K562 (cell line): Measurements from ENCODE around the gene MTSS2.

Experiments
- CEBPB ChIP-seq: fragments of 450-650 bp; IDR thresholded peaks from 2 replicates; pipeline ENCODE4 v1.6.1; 2016; ENCODE audit warnings: missing genetic modification characterization, missing compliant biosample characterization
- HDAC6 ChIP-seq: IDR thresholded peaks from 2 replicates; pipeline ENCODE4 v1.6.1; 2012; ENCODE audit warnings: low read depth, mild to moderate bottlenecking, control low read depth, inconsistent platforms, low read length, moderate library complexity
- MITF ChIP-seq: IDR thresholded peaks from 2 replicates; pipeline ENCODE4 v1.6.1; 2014; ENCODE audit warnings: antibody characterized with exemption
- NFE2L1 ChIP-seq: fragments of 450-650 bp; IDR thresholded peaks from 2 replicates; pipeline ENCODE4 v1.6.1; 2016; ENCODE audit warnings: missing genetic modification characterization, low read depth, mild to moderate bottlenecking, missing compliant biosample characterization, moderate library complexity, borderline replicate concordance
- NFIC ChIP-seq: fragments of 450-650 bp; IDR thresholded peaks from 2 replicates; pipeline ENCODE4 v1.6.1; 2017; ENCODE audit warnings: mild to moderate bottlenecking, inconsistent platforms
- NFYB ChIP-seq: IDR thresholded peaks from 2 replicates; pipeline ENCODE4 v1.6.1; 2011; ENCODE audit warnings: mild to moderate bottlenecking, moderate library complexity; ENCODE audit not compliant: insufficient read length; ENCODE audit errors: extremely low read depth
- PHF8 ChIP-seq: fragments of 200-600 bp; sonication (generic); IDR thresholded peaks from 2 replicates; pipeline ENCODE4 v1.6.1; 2012; ENCODE audit warnings: mixed run types, mild to moderate bottlenecking, inconsistent platforms, low read length, moderate library complexity, borderline replicate concordance
- POLR2A ChIP-seq: fragments of 450-650 bp; conservative IDR thresholded peaks from 2 replicates; pipeline ENCODE4 v1.6.1; 2016
- POLR2AphosphoS2 ChIP-seq: IDR thresholded peaks from 2 replicates; pipeline ENCODE4 v1.6.1; 2012; ENCODE audit warnings: low read length, improper control_type of control experiment
- POLR2AphosphoS5 ChIP-seq: IDR thresholded peaks from 2 replicates; pipeline ENCODE4 v1.6.1; 2011; ENCODE audit warnings: mild to moderate bottlenecking, low read depth, low read length, moderate library complexity; ENCODE audit not compliant: control insufficient read depth, insufficient read depth
- RAD21 ChIP-seq, 2 experiments: fragments of 250-450 bp in 1 of 2; fragments of 450-650 bp in 1 of 2; sonication (Bioruptor Pico) in 1 of 2; formaldehyde crosslinking in 1 of 2; IDR thresholded peaks in 1 of 2; conservative IDR thresholded peaks in 1 of 2; 2 replicates each; pipeline versions ENCODE4 v1.4.0 to v1.8.0; 2020 to 2022; ENCODE audit warnings: mild to moderate bottlenecking in 2 of 2, moderate library complexity in 1 of 2
- RBBP5 ChIP-seq: fragments of 200-600 bp; sonication (generic); IDR thresholded peaks from 2 replicates; pipeline ENCODE4 v1.6.1; 2012; ENCODE audit warnings: borderline replicate concordance, mild to moderate bottlenecking, low read length, control low read depth, inconsistent platforms; ENCODE audit not compliant: insufficient read depth, poor library complexity, severe bottlenecking
- SRF ChIP-seq, 2 experiments: fragments of 250-450, 450-650 bp in 1 of 2; sonication (Bioruptor Pico) in 1 of 2; sonication (generic) in 1 of 2; formaldehyde crosslinking; IDR thresholded peaks; 2 replicates each; pipeline versions ENCODE4 v1.5.0 to v1.5.1; 2020 to 2022; ENCODE audit warnings: mild to moderate bottlenecking in 1 of 2, missing genetic modification reagents in 1 of 2
- ZNF217 ChIP-seq: sonication (generic); formaldehyde crosslinking; IDR thresholded peaks from 2 replicates; pipeline ENCODE4 v1.8.0; 2022; ENCODE audit warnings: mild to moderate bottlenecking, missing genetic modification reagents

GRCh38 chr16:70651524-70651923, 34.3 kb downstream of the MTSS2 start:
- TF ChIP-seq POLR2AphosphoS2 (no peak), HDAC6 (no peak), NFIC (no peak), CEBPB (tag) (no peak), POLR2A (no peak), NFE2L1 (tag) (no peak), NFYB (no peak), PHF8 (no peak), MITF (no peak), RBBP5 (no peak), ZNF217 (CRISPR knock-in tag) (no peak), POLR2AphosphoS5 (no peak), RAD21 (CRISPR knock-in tag; conservative IDR thresholded peaks at IDR 0.05 in 1 of 2, IDR thresholded peaks at IDR 0.05 in 1 of 2) (no peak), SRF (CRISPR knock-in tag; IDR thresholded peaks at IDR 0.05) (no peak)
